GM23248 (cell line): ENCODE measurements around the gene MFAP5.

Source experiments
- EZH2 ChIP-seq: fragments of 200-600 bp; sonication (generic); IDR thresholded peaks from 2 replicates; pipeline ENCODE4 v1.6.1; 2018; ENCODE audit warnings: antibody characterized with exemption, mild to moderate bottlenecking; ENCODE audit not compliant: insufficient read depth, poor library complexity, severe bottlenecking
- EZH2phosphoT487 ChIP-seq: fragments of 200-600 bp; sonication (generic); IDR thresholded peaks from 2 replicates; pipeline ENCODE4 v1.6.1; 2018; ENCODE audit warnings: antibody characterized with exemption, moderate library complexity, mild to moderate bottlenecking, low read depth; ENCODE audit not compliant: insufficient read depth

GRCh38 chr12:8603286-8603685 lies 59.3 kb downstream of the MFAP5 start:
- no peak for TF ChIP-seq EZH2
- TF ChIP-seq EZH2phosphoT487: no peak
